ENCODE data around the gene SCG5.

SCG5 gene

GRCh38 chr15:32652178-32652577, 10.7 kb downstream of the SCG5 start:
- H3K4me3 ChIP-seq (replicated peaks; ENCODE audit: low read depth, low read length): no peak overlapping the region
- TF ChIP-seq CTCF (IDR thresholded peaks at IDR 0.05; ENCODE audit: low read length, missing control alignments): no peak
- no peak for DNase-seq (ENCODE audit: low read depth)

GRCh38 chr15:32656091-32656490, 14.6 kb downstream of the SCG5 start:
- DNase-seq (ENCODE audit: low read depth): peak; percentile 36
- no peak for TF ChIP-seq CTCF (IDR thresholded peaks at IDR 0.05; ENCODE audit: low read length, missing control alignments)
- H3K4me3 ChIP-seq (replicated peaks; ENCODE audit: low read depth, low read length): no peak overlapping the region

GRCh38 chr15:32656496-32656895, 15.0 kb downstream of the SCG5 start:
- no peak for TF ChIP-seq CTCF (IDR thresholded peaks at IDR 0.05; ENCODE audit: low read length, missing control alignments)
- no peak for DNase-seq (ENCODE audit: low read depth)
- H3K4me3 ChIP-seq (replicated peaks; ENCODE audit: low read depth, low read length): no peak overlapping the region

GRCh38 chr15:32657198-32657883, 15.8 kb downstream of the SCG5 start:
- no peak for TF ChIP-seq CTCF (IDR thresholded peaks at IDR 0.05; ENCODE audit: low read length, missing control alignments)
- H3K4me3 ChIP-seq (replicated peaks; ENCODE audit: low read depth, low read length): no peak overlapping the region
- no peak for DNase-seq (ENCODE audit: low read depth)

GRCh38 chr15:32657941-32658340, 16.4 kb downstream of the SCG5 start:
- DNase-seq (ENCODE audit: low read depth): no peak
- H3K4me3 ChIP-seq (replicated peaks; ENCODE audit: low read depth, low read length): no peak overlapping the region
- no peak for TF ChIP-seq CTCF (IDR thresholded peaks at IDR 0.05; ENCODE audit: low read length, missing control alignments)

GRCh38 chr15:32659340-32660155, 18.0 kb downstream of the SCG5 start:
- no peak for TF ChIP-seq CTCF (IDR thresholded peaks at IDR 0.05; ENCODE audit: low read length, missing control alignments)
- DNase-seq (ENCODE audit: low read depth): no peak
- no peak overlapping the region for H3K4me3 ChIP-seq (replicated peaks; ENCODE audit: low read depth, low read length)

Data from fibroblast of pulmonary artery (primary cell).